Measurements from ENCODE around the gene PTTG1IP. TPM values are rescaled to one million over a fixed set of nuclear protein-coding genes. Genes with fewer than 3 reads are reported as not detected.

The PTTG1IP gene
- total RNA-seq, 1 experiment from 2014 or later = 96.0 TPM

- TF ChIP-seq USF1 (CRISPR knock-in tag; IDR thresholded peaks at IDR 0.05) = peak; percentile 84
- TF ChIP-seq ZNF281 (CRISPR knock-in tag; IDR thresholded peaks at IDR 0.05) = no peak
- TF ChIP-seq GRHL2 (CRISPR knock-in tag; IDR thresholded peaks at IDR 0.05; ENCODE audit: insufficient replicate concordance, severe bottlenecking) = no peak
These were observed 55.4 kb downstream of the PTTG1IP start, which contains the start of gene SUMO3 (continued) for GRCh38 chr21:44817914-44818639.

DNA sequence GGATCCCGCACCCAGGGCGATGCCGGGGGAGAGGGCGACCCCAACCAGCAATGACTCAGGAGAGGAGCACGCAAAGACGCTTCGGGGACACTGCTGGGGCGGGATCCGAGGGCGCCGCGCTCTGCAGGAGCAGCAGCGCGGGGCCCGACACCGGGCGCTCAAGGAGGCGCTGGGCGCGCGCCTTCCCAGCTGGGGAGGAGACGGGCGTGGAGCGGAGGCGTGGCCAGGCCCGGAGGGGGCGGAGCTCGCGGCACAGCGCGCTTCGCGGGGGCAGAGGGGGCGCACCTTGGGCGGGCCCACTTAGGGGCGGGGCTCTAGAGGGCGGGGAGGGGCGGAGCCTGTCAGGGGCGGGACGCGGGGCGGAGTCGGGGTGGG, 56.0 kb downstream of the PTTG1IP start:
- Mint-ChIP-seq H3K9me3 (peaks cover 22% of the 10 kb centered on the region), H3K27me3 (ENCODE audit: low read depth) (peaks cover 35% of the 10 kb centered on the region), H3K4me1 (peaks cover 10% of the 10 kb centered on the region), H3K27ac (no peak overlapping the region), H3K4me3 (peak overlapping the region; percentile 65), H3K36me3 (peaks cover 16% of the 10 kb centered on the region)
- no peak for TF ChIP-seq SOX15 (CRISPR knock-in tag; IDR thresholded peaks at IDR 0.05)
- TF ChIP-seq SP1 (CRISPR knock-in tag; conservative IDR thresholded peaks at IDR 0.05) = peak; percentile 78
- peak; percentile 5; the same call in 1 of the 2 replicates for TF ChIP-seq E2F5 (CRISPR knock-in tag; IDR thresholded peaks at IDR 0.05)
- ATAC-seq (peak; percentile 91), DNase-seq (ENCODE audit: low spot score) (peak; percentile 92)
- POLR2A ChIA-PET = interaction anchor here (0.9 to 1.1 kb wide), 3 partner anchors 16 to 57 kb away, joined by 3 to 5 read pairs (median 3); partner anchors contain the start of genes PTTG1IP and UBE2G2
- CTCF ChIA-PET = interaction anchor here (0.6 to 1.0 kb wide), 7 partner anchors 16 to 332 kb away, joined by 3 to 5 read pairs (median 4); partner anchors contain the start of gene UBE2G2

- peak overlapping the region; percentile 72 for H3K4me3 Mint-ChIP-seq
- H3K36me3 Mint-ChIP-seq = peaks cover 16% of the 10 kb centered on the region
- H3K27ac Mint-ChIP-seq = no peak overlapping the region
- peaks cover 17% of the 10 kb centered on the region for H3K9me3 Mint-ChIP-seq
- ATAC-seq (no peak; the same call in 1 of the 2 replicates), DNase-seq (ENCODE audit: low spot score) (no peak)
- H3K4me1 Mint-ChIP-seq = peaks cover 10% of the 10 kb centered on the region
- TF ChIP-seq ZNF263 (CRISPR knock-in tag; IDR thresholded peaks at IDR 0.05; ENCODE audit: low read depth) = no peak
- 0 out of 2 replicates have a peak, but pooled peaks have one; percentile 20 for TF ChIP-seq FOXK1 (CRISPR knock-in tag; IDR thresholded peaks at IDR 0.05)
- no peak for TF ChIP-seq MXD4 (CRISPR knock-in tag; IDR thresholded peaks at IDR 0.05; ENCODE audit: borderline replicate concordance)
- no peak for TF ChIP-seq ZNF219 (CRISPR knock-in tag; IDR thresholded peaks at IDR 0.05; ENCODE audit: borderline replicate concordance)
- TF ChIP-seq ZNF416 (CRISPR knock-in tag; IDR thresholded peaks at IDR 0.05) = no peak
- TF ChIP-seq PRRX2 (CRISPR knock-in tag; IDR thresholded peaks at IDR 0.05) = no peak
- TF ChIP-seq CREB1 (CRISPR knock-in tag; IDR thresholded peaks at IDR 0.05) = no peak
- H3K27me3 Mint-ChIP-seq (ENCODE audit: low read depth) = peaks cover 29% of the 10 kb centered on the region
- ChIA-PET CTCF (interaction anchor here (0.6 to 1.0 kb wide), 7 partner anchors 16 to 331 kb away, joined by 3 to 5 read pairs (median 4); partner anchors contain the start of gene UBE2G2), POLR2A (interaction anchor here (0.9 to 1.1 kb wide), 3 partner anchors 16 to 57 kb away, joined by 3 to 5 read pairs (median 3); partner anchors contain the start of genes PTTG1IP and UBE2G2)
These were observed 56.6 kb downstream of the PTTG1IP start for GRCh38 chr21:44816761-44817505.
